ENCODE measurements around the gene LUZP2.

Gene LUZP2

DNA sequence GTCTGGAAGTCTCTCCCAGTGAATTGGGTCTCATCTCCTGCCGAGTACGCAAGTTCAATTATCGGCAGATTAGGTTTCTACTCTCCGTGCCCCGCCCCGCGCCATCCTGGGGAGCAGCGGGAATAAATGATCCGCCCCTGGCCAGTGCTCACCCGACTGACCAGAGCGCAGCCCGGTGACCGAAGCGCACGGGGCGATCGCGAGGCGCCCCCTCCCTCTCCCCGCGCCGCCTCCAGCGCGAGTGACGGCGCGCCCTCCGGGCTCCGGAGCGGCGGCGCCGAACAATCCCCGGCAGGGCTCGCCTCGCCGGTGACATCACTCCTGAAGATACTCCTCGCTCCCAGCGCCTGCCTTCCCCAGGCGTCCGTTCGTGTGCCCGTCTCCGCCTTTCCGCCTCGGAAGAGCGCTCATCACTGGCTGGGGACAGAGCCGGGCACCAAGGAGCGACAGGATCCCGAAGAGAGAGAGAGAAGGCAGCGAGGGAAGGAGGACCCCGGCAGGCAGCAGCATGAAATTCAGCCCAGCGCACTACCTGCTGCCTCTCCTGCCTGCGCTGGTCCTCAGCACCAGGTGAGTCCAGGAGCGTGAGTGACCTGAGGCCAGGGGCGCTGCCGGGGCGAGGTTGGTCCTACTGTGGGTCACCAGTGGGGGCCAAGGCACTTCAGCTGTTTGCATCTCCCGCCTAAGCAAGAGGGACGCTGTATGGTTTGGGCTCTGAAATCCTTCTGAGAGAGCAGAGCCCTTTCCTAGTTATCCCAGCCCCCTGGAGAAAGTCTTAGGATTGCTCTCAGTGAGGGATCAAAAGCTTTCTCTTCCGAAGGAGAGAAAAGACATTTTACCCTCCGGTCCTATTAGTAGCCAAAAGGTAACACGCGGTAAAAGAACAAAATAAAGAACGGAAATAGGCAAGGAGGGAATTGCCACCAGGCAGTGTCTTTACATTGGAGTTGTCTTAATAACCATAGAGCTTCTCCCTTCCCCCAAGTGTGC lies at the start of gene LUZP2:
LUZP2 (plus strand) TSS at position 318 of the 990 bp plus-strand sequence.
- DNase-seq = no peak

DNA sequence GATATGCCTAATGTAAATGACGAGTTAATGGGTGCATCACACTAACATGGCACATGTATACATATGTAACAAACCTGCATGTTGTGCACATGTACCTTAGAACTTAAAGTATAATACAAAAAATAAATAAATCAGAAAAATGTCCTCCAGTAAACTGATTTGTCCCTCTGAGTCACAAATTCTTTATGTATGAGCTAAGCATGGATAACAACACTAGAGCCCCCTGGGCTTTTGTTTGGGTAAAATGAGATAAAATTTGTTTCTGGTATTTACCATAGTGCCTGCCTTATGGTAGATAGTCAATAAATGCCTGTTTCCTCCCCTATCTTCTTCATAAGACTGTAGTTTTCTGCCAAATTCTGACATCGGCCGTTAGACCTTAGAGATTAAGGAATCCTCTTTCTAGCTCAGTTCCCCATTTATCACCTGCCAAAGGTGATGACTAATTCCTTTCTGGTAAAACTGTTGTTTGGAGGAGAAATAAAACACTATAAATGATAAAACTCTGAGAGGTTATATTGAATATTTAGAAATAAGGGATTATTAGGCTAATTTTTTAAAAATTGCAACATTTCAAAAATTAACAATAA lies 43.6 kb upstream of the LUZP2 start:
- no peak for DNase-seq

DNA sequence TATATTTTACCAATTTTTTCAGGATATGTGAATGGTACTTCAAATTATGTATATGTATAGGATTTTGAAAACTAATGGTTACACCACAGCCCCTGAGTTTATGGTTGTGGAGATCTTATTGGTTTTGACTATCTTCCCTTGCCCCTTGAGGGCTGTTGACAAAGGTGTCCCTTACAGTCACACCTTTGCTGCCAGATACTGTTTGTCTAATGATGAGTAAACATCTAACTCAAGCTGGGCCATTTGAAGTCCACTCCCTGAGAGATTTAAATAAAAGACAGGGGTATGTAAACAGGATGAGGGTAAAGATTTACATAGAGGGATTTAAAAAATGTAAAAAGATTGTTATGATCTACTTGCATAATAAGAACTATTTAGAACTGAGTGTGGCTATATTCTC lies 38.9 kb upstream of the LUZP2 start:
- no peak for DNase-seq

DNA sequence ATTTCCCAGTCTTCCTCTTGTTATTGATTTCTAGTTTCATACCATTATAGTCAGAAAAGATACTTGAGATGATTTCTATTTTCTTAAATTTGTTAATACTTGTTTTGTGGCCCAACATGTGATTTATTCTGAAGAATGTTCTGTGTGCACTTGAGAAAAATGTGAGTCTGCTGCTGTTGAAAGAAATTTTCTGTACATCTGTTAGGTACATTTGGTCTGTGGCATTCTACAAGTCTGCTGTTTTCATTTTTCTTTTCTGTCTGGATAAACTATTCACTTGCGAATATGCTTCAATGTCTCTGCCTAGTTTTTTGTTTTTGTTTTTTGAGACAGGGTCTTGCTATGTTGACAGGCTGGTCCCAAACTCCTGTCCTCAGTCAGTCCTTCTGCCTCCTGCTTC lies 26.4 kb upstream of the LUZP2 start:
- no peak for DNase-seq

DNA sequence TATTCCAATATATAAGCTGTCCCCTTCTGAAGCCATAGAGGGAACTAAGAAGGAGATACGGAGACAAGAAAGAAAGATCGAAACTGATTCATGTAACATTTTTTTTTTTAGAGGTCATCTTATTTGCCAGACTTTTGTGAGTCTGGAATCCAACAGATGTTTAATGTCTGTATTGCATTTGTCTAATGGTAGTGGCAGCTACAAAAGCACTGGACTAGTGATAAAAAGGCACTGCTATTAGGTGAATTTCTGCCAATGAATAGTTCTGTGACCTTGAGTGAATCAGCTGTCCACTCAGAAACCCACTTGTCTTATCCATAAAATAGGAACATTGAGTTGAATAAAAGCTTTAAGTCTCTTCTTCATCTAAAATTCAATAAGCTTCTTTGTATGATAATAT lies 25.8 kb upstream of the LUZP2 start:
- no peak for DNase-seq

DNA sequence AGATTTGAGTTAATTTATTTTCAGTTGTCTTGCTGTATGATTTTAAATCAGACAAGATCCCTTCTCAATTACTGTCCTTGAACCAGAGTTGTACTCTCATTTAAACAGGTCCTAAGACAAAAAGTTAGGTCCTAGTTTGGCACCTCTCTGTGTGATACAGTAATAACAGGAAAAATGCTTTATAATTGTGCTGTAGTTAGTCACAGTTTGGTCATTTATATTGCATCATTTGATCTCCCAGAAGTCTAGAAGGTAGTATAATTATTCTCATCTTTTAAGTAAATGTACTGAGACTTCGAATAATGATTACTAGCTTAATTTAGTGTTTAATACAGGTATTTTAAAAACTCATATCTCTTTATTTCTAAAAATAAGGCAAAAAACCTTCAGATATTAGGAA lies 18.1 kb upstream of the LUZP2 start:
- DNase-seq = no peak

DNA sequence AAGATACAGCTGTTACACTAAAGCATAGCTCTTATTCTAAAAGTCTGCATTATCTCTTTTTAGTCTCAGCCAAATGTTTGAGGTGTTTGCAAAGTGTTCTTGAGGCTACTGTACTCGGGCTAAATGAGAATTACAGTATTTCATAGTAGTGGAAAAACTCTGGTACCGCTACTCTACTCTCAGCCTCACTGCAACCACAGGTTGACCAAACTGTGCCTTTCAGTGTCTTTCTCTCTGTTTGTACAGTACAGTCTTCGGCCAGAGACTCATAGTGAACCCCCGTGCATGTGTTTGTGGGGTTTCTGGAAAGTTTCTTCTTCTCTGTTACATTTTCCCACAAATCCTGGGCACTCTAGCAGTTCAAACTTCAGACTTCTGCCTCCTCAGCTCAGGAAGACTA lies 7.4 kb upstream of the LUZP2 start:
- no peak for DNase-seq

DNA sequence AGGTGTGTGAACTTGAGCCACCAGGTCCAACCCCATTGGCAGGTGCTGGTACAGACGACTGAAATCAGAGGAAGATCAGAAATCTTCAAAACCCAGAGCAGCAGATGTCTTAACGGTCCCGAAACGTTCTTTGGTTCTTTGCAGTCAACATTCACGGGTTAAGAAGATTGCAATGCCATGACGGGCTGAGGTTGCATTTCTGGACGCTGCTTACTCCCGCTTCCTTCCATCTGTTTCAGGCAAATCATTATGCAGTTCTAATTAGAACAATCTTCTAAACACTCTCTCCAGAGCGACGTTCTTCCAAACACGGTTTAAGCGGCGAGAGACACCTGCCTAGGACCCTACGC lies 492 bp upstream of the LUZP2 start:
- no peak for DNase-seq

DNA sequence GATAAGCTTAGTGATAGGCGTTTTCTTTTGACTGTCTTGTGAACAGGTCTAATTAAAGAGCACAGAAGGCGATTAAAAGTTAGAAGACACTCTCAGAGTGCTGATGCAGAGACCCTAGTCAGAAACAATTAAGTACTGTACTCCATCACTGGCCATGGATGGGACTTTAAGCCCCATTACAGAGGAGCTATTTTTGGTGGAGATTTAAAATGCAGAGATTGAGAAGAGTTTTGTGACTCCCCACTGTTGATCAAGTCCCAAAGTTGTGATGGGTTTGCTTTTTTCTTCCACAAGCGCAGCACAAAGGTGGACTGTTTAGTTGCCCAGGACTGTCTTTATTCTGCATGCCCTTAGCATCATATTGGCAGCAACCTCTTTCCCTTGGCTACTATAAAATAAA lies 978 bp downstream of the LUZP2 start:
- DNase-seq = no peak

DNA sequence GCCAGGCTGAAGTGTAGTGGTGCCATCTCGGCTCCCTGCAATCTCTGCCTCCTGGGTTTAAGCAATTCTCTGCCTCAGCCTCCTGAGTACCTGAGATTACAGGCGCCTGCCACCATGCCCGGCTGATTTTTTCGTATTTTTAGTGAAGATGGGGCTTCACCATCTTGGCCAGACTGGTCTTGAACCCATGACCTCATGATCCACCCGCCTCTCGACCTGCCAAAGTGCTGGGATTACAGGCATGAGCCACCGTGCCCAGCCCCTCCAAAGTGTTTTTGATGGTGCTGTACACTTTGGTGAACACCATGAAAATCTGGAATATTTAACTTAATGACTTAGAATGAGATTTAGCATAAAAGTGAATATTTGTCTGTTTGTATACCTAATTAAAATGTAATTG lies 5.6 kb downstream of the LUZP2 start:
- no peak for DNase-seq

DNA sequence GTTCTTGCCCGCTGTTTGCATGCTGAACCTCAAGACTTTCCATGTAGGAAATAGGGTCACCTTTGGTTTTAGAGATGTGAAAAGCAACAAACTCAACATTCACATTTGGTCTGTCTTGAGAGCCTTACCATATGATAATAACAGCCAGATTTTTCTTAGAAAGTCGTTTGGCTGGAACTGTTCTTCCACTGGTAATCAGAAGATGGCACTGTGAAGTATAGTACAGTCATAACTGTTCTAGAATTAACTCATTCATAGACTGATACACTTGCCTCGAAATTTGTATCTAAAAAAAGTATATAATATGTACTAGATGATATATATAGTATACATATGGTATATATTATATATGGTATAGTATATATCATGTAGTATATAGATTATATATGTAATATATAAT lies 12.3 kb downstream of the LUZP2 start:
- no peak for DNase-seq

DNA sequence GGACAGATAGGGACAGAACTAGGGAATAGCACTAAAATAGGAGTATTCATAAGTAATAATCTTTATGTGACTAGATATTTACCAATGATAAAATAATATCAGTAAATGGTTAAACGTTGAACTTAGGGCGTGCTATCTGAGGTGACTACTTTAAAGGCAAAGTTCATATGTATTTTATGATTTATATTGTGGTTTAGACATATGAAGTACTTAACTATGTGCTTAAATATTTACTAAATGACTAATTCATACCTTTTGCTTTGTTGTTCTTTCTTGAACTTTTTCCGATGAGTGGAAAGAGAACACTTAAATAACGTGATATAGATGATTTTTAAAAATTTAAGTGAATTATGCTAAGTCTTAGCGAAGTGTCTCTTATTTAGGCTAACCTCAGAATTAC lies 14.7 kb downstream of the LUZP2 start:
- no peak for DNase-seq

DNA sequence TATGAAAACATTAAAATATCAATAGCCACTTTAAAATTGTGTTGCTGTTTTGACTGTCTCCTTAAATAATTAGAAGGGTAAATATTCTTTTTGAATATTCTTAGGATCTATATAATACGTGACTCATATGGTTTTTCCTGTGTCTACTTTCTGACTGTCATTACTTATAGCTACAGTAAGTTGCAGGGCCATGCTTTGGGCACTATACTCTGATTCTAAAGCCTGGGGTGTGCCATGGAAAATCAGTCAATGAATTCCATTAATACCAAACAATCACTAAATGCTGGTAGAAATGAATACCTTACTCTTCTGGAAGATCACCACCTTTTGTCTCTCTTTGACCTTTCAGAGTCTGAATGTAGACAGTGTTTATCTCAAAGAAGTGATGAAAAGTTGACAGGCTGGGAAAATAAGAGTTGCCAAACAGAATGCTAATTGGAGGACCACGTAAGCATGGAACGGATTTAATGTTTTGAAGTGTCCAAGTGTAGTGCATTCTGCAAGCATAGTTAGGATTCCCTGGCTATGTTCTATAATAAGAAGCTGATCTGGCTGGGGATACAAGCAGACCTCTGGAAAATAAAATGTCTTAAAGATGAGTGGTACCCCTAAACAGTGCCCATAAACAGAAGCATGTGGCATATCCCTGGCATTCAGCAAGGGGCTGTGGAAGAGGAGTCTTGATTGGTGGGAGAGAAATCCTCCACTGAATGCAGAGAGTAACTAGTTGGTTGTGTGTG lies 16.8 kb downstream of the LUZP2 start:
- no peak for DNase-seq

DNA sequence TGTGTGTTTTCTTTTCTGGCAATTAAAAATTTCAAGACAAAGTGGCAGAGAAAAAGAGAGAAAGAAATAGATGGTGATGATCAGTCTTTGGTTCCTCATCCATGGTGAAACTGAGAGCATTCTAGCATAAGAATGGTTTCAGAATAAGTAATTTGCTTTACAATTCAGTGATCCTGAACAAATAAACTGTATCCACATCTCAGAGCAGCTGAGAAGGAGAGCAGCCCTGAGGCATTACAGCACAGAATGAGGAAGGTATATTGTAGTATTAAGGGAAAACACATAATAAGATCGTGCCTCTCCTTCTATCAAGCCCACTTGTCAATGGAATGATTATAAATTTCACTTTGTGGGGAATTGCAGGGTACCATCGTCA lies 17.4 kb downstream of the LUZP2 start:
- DNase-seq = no peak

DNA sequence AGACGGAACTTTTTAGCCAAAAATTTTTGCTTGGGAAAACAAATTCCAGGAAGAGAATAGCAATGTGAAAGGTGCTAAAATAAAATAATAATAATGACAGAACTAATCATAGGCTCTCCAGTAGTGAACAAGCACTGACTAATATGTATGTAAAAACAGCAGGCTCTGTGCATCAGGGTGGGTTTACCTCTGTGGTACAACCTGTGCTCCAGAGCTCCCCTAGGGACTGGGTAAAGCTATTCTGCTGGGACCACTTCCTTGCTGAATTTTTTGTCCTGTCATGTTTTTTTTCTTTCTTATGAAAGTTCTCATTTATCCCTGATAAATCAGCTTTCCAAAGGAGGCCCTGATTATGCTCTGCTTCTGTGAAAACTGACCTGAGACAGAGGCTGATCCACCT lies 18.8 kb downstream of the LUZP2 start:
- no peak for DNase-seq

DNA sequence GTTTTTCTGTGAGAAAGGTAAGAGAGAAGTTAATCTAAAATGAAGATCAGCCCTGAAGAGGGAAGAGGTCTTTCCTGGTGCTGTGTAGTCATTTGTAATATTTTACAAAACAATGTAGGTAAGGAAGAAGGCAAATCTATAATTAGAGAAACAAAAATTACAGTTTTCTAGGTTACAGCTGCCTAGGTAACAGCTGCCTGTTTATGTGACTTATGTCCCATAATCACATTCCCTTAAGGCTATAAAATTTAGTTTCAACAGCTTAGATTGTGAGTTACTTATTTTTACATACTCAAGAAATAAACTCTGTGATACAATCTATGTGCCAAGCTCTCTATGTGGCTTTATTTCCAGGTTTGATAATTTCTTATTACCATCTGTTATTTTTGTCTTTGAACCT lies 19.8 kb downstream of the LUZP2 start:
- DNase-seq = no peak

DNA sequence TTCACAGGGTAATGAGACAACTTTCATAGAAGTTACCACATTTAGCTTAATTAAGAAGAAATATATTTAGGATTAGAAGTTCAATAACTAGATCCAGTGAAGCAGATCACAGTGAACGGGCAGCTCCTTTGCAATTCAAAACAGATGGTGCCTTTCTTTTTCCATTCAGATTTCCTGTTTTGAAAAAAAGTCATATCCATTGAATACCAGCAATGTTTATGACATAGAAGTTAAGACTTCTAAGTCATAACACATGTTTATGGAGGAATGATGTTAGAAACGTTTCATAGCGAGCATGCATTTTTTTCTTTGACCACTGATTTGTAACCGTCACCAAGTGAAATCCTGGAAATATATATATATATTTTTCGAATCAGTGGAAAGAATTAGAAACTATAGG lies 24.7 kb downstream of the LUZP2 start:
- no peak for DNase-seq

DNA sequence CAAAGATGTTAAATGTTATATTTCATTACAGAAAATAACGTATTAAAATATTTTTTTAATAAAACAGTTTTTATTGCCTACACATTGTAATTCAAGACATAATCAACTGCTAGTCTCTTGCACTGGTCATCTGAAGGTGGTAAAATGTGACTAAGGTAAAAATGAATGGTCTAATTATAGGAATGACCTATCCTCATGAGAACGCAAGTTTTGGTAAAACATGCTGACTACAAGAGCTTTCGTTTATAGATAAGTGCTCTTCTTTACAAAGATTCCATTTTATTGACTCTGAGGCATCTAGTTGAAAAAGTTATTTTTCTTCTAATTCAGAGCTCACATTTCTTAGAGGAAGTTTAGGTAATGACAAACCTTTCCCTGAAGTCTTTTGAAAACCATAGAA lies 27.3 kb downstream of the LUZP2 start:
- DNase-seq = no peak

DNA sequence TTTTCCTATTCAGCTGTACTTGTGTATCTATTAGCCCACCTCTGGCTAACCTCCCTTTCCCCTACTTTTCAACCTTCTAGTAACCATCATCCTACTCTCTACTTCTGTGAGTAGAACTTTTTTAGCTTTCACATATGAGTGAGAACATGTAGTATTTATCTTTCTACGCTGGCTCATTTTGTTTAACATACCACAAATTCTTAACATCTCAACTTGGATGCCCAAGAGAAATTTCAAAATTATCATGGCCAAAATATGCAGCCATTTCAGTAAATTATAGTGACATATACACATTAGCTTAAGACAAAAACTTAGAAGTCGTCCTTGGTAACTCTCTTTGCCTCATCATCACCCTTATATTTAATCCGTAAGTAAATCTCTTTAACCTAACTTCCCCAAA lies 34.7 kb downstream of the LUZP2 start:
- no peak for DNase-seq

DNA sequence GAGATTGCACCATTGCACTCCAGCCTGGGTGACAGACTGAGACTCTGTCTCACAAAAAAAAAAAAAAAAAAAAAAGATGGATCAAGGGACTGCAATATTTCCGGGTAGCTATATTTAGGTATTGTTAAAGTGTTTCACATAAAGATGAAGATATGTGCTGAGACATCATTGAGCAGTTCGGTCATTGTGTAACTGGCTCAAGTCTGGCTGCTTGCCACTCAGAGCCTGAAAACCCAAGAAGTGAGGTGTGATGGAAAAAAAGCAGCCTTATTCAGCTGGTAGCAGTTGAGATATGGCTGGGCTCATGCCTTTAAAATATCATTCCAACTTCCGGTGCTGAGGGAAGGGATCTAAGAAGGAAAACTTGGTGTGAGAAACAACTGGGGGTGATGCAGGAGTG lies 46.9 kb downstream of the LUZP2 start:
- no peak for DNase-seq

DNA sequence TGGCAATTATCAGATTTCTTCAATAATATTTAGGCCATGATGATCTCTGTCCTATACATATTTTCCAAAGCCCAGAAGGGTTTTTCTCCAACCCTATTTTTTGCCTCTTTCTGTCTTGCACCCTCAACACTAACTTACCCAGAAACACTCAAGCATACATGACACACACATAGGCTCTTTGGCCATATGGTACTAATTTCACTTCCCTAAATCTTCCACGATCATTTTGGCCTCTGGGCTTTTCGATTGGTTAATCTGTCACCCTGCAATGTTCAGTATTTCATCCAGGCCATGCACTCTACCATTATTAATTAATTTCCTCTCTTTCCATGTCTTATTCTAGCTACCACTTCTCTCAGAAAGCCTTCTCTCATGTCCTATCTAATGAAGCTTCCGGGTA lies 59.8 kb downstream of the LUZP2 start:
- DNase-seq = no peak

DNA sequence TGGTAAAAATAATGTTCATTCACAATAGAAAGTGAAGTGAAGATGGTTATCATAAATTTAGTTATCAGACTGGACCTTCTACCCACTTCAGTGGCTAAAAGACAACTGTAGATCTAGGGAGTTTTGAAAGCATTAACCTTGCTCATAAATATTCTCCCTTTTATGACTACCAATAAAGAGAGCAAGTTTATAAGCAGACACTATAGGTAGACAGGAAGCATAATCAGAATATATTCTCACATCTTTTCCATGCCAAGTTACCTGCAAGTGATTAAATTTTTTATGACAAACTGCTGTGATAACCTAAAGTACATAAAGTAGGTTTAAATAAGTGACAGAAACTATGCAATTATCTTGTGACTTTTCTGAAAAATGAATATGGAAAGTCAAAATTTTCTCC lies 62.5 kb downstream of the LUZP2 start:
- no peak for DNase-seq

DNA sequence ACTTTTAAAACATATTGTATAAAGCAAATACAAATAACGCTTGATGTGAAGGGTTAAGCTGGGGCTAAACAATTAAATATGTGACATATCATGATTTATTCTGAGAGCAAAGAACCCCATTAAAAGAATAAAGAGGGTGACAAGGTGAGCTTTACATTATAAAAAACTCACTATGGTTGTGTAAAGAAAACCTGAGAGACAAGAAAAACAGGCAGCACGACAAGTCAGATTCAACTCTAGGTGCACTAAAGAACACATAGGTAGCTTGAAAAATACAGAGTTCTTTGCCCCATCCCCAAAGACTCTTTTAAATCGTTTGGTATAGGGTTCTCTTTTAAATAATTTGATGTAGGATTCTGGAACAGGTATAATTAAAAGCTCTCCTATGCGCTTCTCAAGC lies 63.5 kb downstream of the LUZP2 start:
- no peak for DNase-seq

DNA sequence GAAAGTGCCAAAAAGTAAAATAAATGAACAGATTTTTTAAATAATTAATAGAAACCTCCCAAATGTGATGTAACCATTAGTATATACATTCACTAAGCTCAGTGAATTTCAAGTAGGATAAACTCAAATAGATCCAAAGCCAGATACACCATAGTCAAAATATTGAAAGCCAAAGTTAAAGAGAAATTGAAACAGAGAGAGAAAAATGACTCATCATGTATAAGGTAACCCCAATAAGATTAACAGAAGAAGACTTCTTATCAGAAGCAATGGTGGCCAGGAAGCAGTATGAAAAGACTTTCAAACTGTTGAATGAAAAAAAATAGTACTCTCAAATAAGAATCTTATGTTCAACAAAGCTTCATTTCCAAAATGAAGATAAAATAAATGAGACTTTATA lies 70.5 kb downstream of the LUZP2 start:
- no peak for DNase-seq

Measured in stimulated activated CD4-positive, alpha-beta T cell treated with anti-CD3 and anti-CD28 coated beads, Interleukin-4, amount 100 ng/mL, for 24 hours (primary cell).